Right lobe of liver (tissue), 4 donors: Measurements from ENCODE around the gene SEMA4C.

Source experiments
- CTCF ChIP-seq, 4 donors: fragments of 200-600 bp in 3 of 4; fragments of 450-650 bp in 1 of 4; IDR thresholded peaks; one replicate each; pipeline versions ENCODE4 v1.5.1 to v1.8.0; 2016 to 2022; ENCODE audit warnings: antibody characterized with exemption in 4 of 4, mild to moderate bottlenecking in 2 of 4
- POLR2A ChIP-seq: fragments of 450-650 bp; IDR thresholded peaks from one replicate; pipeline ENCODE4 v1.6.1; 2017; ENCODE audit warnings: antibody characterized with exemption, mild to moderate bottlenecking
- donor health status: DM: no; HTN: no; CAD: no.
- donor health status: DM: no; HTN: no; CAD: no.
- donor health status: DM: no; HTN: yes; CAD: no.

- no peak for TF ChIP-seq CTCF (IDR thresholded peaks at IDR 0.05)
- TF ChIP-seq POLR2A, result no peak
Observed at GRCh38 chr2:96885432-96886347, 15.8 kb upstream of the SEMA4C start.
